Brain microvascular endothelial cell (primary cell): ENCODE measurements around the gene WDR91.

Experiments
- DNase-seq: peaks from one replicate; pipeline ENCODE4 v3.0.0-alpha.2; 2020
- H3K27ac ChIP-seq: fragments of 250-450 bp; sonication (Bioruptor Pico); 2 replicates; pipeline ENCODE4 v1.5.1; 2020; ENCODE audit warnings: mild to moderate bottlenecking, moderate library complexity
- H3K27me3 ChIP-seq: fragments of 250-450 bp; sonication (Bioruptor Pico); replicated peaks from 2 replicates; pipeline ENCODE4 v1.5.1; 2020; ENCODE audit warnings: mild to moderate bottlenecking
- H3K36me3 ChIP-seq: fragments of 250-450 bp; sonication (Bioruptor Pico); replicated peaks from 2 replicates; pipeline ENCODE4 v1.5.1; 2020; ENCODE audit warnings: mild to moderate bottlenecking
- H3K4me3 ChIP-seq: 2 replicates; pipeline ENCODE4 v1.5.1; 2011; ENCODE audit warnings: low read depth, mild to moderate bottlenecking, control low read depth, low read length, moderate library complexity
- in situ Hi-C: cut with HindIII; loops from 2 replicates; pipeline ENCODE4 v1.10.0; 2017; ENCODE audit warnings: low sequenced_read_pairs, low pct_ligation_motif_present
- TF ChIP-seq, protein P1 (sequence below): IDR thresholded peaks from 2 replicates; pipeline ENCODE4 v1.5.1; 2011; ENCODE audit warnings: low read depth, mild to moderate bottlenecking, moderate library complexity, low read length, control low read depth, inconsistent platforms; ENCODE audit errors: missing control alignments

Gene WDR91

DNA sequence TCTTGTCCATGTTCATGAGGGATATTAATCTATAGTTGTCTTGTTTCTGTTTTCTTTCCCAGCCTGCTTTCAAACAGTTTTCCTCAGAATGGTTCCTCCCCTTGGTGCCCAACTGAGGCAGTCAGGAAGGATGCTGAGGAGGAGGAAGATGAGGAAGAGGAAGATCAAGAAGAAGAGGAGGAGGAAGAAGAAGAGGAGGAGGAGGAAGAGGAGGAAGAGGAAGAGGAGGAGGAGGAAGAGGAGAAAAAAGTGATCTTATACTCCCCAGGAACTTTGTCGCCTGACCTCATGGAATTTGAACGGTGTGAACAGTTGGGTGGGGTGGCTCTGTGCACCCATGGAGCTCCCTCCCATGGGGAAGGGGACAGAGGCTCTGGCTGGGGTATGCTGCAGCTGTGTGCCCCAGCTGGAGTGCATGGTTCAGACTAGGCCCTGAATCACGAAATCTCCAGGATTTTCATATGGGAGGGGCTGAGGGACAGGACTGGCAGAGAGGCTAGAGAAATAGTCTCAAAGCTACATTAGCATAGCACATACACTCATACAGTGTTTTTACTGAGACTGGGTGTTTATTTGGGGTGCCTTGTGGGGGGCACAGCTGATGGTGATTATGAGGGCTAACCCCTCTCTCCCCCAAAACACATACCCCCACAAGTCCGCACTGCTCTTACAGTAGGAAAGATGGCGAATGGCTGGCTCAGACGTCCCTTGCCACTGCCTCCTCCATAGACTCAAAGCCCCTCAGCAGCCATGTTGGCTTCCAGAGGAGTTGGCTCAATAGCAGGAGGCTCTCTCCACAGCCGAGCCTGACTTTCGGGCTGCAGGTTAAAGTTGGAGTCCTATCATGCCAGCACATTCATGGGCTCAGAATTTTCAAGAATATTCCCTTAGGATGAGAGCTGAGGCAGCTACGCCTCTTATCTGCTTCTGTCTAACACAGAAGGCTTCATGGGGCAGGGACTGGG is 34.2 kb upstream of the WDR91 start:
- DNase-seq, result no peak
- TF ChIP-seq, protein P1, sequence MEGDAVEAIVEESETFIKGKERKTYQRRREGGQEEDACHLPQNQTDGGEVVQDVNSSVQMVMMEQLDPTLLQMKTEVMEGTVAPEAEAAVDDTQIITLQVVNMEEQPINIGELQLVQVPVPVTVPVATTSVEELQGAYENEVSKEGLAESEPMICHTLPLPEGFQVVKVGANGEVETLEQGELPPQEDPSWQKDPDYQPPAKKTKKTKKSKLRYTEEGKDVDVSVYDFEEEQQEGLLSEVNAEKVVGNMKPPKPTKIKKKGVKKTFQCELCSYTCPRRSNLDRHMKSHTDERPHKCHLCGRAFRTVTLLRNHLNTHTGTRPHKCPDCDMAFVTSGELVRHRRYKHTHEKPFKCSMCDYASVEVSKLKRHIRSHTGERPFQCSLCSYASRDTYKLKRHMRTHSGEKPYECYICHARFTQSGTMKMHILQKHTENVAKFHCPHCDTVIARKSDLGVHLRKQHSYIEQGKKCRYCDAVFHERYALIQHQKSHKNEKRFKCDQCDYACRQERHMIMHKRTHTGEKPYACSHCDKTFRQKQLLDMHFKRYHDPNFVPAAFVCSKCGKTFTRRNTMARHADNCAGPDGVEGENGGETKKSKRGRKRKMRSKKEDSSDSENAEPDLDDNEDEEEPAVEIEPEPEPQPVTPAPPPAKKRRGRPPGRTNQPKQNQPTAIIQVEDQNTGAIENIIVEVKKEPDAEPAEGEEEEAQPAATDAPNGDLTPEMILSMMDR, result no peak
- Histone ChIP-seq H3K4me3 (no peak overlapping the region), H3K36me3 (no peaks in the 10 kb centered on the region), H3K27me3 (peaks cover 4% of the 10 kb centered on the region), H3K27ac (no peak overlapping the region)
- in situ Hi-C loops, result no loop called here

DNA sequence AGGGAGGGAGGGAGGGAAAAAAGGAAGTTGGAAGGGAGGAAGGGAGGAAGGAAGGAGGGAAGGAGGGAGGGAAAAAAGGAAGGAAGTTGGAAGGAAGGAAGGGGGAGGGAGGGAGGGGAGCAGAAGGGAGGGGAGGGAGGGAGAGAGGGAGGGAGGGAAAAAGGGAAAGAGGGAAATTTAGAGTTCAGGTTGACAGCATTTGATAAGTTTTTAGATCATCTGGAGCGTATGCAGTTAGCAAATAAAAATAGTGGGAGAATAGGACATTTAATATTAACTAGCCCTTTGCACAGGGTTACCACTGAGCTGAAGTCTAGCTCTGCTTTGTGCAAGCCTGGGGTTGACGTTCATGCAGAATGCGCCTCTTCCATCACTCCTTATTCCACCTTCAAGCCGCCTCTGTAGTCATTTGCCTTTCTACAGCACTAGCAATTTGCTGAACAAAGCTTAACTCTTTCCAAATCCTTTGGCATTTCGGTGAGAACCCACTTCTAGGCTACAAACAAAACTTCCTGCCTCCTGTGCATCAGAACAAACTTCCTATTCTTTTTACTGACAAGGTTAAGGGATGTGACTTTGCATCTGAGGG is 30.9 kb upstream of the WDR91 start:
- H3K4me3 ChIP-seq, result no peak overlapping the region
- no peak for DNase-seq
- in situ Hi-C loops, result no loop called here
- H3K27me3 ChIP-seq, result peaks cover 4% of the 10 kb centered on the region
- no peaks in the 10 kb centered on the region for H3K36me3 ChIP-seq
- no peak overlapping the region for H3K27ac ChIP-seq
- TF ChIP-seq, protein P1, result no peak

GRCh38 chr7:135240441-135240840 is 29.1 kb upstream of the WDR91 start:
- Histone ChIP-seq H3K36me3 (no peaks in the 10 kb centered on the region), H3K27ac (no peak overlapping the region), H3K27me3 (peaks cover 4% of the 10 kb centered on the region), H3K4me3 (no peak overlapping the region)
- in situ Hi-C loops, result no loop called here
- TF ChIP-seq, protein P1, result no peak
- DNase-seq, result no peak

GRCh38 chr7:135239263-135239662 is 27.9 kb upstream of the WDR91 start:
- DNase-seq, result no peak
- TF ChIP-seq, protein P1, result no peak
- in situ Hi-C loops, result no loop called here
- Histone ChIP-seq H3K36me3 (no peaks in the 10 kb centered on the region), H3K27me3 (peaks cover 1% of the 10 kb centered on the region), H3K27ac (no peak overlapping the region), H3K4me3 (no peak overlapping the region)

GRCh38 chr7:135238112-135238744 is 26.9 kb upstream of the WDR91 start:
- Histone ChIP-seq H3K27ac (no peak overlapping the region), H3K27me3 (peaks cover 1% of the 10 kb centered on the region), H3K4me3 (no peak overlapping the region), H3K36me3 (no peaks in the 10 kb centered on the region)
- TF ChIP-seq, protein P1, result peak; percentile 66
- in situ Hi-C loops, result no loop called here
- no peak for DNase-seq
